Measurements from ENCODE around the gene ZFHX2.
"Not testable (repeated sequence)": the region's sequence is repeated elsewhere in the genome, so short reads cannot be mapped to it uniquely, and the experiment has no call there.

ZFHX2 gene

GRCh38 chr14:23538785-23539184 is 12.8 kb downstream of the ZFHX2 start:
- DNase-seq = no peak

DNA sequence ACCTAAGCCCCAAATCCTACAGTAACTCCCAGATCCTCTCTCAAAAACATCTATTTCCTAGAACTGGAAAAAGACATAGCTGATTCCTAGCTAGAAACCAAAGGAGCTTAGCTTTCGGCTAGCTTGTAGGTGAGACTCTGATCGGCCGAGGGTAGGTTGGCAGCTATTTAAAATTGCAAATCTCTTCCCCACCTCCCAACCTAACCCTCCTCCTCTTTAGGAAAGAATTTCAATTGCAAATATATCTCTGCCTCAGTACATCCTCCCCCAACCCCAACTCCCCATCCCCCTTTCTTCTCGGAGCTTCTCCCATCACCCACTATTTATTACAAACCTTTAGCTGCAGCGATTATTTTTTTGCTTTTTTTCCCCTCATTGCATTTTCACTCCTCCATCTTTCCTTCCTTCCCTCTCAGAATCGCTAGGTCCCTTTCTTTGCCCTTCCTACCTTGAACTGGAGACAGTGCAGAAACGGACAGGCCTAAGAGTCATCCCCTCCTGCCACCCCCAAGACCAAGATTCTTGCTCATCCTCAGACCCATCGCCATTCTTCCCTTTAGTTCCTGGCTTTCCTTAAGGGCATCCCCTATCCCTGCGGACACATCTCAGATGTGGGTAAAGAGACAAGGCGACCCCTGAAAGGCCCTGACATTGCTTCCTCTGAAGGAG is 13.4 kb downstream of the ZFHX2 start:
- DNase-seq = no peak

DNA sequence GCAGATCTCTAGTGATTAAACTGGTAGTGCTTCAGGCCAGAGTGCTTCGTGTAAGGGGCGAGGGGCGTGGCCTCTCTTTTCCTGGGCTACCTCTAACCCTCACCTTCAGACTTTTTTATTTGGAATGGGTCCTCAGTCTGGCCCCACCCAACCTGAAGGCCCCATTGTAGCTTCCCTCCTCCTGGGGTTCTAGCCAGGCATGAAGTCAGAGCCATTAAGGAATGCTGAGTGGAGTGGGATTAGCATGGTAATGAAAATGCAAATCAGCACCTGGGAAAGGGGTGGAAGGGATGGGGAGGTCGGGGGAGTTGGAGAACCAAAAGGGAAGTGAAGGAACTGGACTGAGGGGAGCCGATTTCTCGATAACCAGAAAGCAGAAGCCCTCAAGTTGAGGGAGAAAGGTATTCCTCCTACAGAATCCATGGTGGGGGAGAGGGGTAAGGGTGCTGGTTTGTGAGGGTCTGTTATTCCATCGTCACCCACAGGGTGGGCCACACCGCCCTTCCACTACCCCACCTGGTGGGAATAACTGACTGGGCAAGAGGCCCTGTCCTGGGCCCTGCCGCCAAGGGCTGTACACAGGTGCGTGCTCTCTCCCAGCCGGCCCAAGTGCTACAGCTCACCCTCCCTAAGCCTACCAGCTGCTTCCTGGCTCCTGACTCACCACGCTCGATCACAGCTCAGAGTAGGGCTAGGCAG is 14.1 kb downstream of the ZFHX2 start:
- DNase-seq = no peak

- not testable (repeated sequence) for DNase-seq
Measured at GRCh38 chr14:23536906-23537305, 14.7 kb downstream of the ZFHX2 start.

- DNase-seq = no peak
Measured at GRCh38 chr14:23536494-23536893, 15.1 kb downstream of the ZFHX2 start.

GRCh38 chr14:23535943-23536342 is 15.6 kb downstream of the ZFHX2 start:
- no peak for DNase-seq

GRCh38 chr14:23533652-23534435 is 17.7 kb downstream of the ZFHX2 start:
- DNase-seq = no peak

- DNase-seq = no peak
Measured at GRCh38 chr14:23532658-23533057, 18.9 kb downstream of the ZFHX2 start.

GRCh38 chr14:23531391-23531790 is 20.2 kb downstream of the ZFHX2 start:
- no peak for DNase-seq

GRCh38 chr14:23530375-23531055 is 21.1 kb downstream of the ZFHX2 start:
- DNase-seq = no peak

GRCh38 chr14:23529016-23529415 is 22.5 kb downstream of the ZFHX2 start:
- DNase-seq = no peak

- no peak for DNase-seq
Measured at GRCh38 chr14:23528555-23528954, 23.0 kb downstream of the ZFHX2 start.

DNA sequence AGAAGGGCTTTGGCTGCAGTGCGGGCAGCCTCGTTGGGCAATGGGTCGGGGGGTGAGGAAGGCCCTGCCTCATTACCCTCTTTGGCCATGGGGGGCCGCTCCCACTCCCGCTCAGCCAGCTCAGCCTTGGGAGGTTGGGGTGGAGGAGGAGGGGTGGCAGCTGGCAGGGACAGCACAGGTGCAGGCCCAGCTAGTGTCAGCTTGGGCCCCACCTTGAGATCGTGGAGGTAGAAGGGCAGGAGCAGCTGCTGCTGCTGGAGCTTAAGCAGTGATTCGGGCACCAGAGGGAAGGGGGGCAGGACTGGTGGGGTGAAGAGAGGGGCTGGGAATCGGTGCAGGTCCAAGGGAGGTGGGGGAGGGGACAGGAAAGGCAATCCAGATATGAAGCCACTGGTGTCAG is 26.0 kb downstream of the ZFHX2 start:
- DNase-seq = no peak

- DNase-seq = no peak
Measured at GRCh38 chr14:23524954-23525353, 26.6 kb downstream of the ZFHX2 start.

DNA sequence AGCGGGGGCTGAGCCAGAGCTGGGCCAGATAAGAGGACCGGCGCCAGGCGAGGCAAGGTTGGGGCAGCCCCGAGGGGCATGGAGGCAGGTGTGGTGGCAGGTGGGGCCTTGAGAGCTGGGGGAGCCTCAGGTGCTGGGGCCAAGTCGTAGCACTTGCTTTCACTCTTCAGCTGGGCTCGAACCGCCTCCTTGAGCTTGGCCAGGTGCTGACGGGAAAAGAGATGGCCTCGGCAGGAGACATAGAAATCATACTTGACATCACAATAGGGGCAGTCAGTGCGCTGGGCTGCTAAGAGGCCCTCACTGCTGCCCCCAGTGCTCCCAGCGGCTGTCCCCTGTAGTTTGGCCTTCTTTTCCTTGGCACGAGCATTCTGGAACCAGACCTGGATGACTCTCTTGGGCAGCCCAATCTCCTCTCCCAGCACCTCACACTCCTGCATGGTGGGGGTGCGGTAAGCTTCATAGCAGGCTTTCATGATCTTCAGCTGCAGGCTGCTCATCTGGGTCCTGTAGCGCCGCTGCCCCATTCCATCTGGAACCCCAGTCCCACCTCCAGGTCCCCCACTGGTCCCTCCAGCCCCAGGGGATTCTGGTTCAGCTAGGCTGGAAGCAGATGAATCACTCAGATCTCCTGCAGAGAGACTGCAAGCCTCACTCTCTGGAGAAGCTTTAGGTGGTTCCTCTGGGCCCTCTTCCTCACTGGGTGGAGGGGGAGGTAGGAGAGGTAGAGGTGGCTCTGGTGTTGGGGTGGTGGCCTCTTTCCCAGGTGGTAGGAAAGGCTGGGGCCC is 28.1 kb downstream of the ZFHX2 start:
- no peak for DNase-seq

DNA sequence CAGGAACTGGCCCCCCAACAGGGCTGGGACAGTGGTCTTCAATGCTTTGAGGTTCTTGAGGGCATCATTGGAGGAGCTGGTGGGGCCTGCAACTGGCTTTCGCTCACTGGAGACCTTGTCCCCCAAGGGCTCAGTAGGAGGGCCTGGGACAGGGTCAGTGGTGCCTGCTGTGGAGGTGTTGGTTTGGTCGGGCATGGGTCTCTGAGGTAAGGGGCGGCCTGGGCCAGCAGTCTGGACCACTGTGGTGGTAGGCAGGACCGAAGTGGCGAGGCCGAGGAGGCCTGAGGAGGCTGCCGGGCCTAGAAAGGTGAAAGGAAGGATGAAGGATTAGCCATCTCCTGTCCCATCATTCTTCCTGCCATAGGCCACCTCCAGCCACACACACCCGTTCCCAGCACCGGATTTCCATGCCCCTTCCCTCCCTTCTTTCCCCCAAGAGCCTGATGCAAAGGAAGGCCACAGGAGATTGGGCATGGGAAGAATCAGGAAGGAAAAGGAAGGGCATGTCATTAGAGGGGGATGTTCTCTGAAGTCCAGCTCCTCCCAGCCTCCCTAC is 28.8 kb downstream of the ZFHX2 start:
- DNase-seq = no peak

GRCh38 chr14:23521785-23522640 is 29.6 kb downstream of the ZFHX2 start:
- DNase-seq = no peak

DNA sequence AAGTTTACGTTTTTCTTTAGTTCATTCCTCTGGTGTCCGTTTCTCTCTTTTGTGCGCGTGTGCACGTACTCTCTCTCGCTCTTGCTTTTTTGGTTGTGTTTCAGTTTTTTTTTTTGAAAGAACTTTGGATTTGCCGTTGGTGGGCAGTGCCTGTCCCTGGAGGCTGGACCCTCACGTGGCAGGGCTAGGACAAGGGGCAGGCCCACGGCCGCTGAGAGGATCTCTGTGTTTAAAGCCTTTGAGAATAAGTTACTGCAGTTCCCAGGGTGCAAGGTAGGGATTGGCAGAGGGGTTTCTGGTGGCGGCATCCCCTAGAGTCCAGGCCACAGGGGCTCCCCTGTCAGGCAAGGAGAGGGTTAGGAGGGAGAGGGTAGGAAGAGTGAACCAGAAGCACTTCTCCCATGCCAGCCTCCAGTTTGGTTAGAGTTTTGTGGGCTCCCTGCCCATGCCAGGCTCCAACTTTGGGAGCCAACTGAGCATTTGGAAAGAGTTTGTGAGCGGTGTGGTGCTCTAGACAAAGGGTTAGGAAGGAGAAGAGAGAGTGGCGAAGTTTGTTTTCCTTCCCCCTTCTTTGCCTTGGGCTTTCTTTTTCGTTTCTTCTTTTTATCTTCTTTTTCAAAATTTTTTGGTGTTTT is 30.5 kb downstream of the ZFHX2 start:
- no peak for DNase-seq

DNA sequence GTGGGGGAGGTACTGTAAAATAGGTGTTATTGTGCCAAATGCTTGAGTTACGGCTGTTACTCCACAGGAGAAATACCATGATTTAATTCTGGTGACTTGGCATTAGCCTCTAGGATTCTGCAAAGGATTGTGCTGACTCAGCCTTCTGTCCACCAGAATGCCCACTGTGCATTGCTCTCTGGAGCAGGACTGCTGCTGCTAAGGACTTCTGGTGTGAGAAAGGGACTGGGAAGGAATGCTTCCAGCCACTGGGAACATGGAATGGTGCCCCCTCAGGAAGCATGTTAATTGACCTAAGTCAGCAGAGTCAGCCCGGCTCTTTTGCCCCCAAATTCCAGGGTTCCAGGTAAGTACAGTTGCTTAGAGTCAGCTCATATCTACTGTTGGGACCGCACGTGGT is 32.9 kb downstream of the ZFHX2 start:
- DNase-seq = no peak

GRCh38 chr14:23517650-23518326 is 33.8 kb downstream of the ZFHX2 start:
- DNase-seq = no peak
